H1 (cell line): Measurements from ENCODE around the gene PDE2A. TPM values are rescaled to one million over a fixed set of nuclear protein-coding genes. Genes with fewer than 3 reads are reported as not detected.

ENCODE experiments used
- CEBPB ChIP-seq: IDR thresholded peaks from 2 replicates; pipeline ENCODE4 v1.6.1; 2012; ENCODE audit warnings: low read depth, low read length
- CHD1 ChIP-seq: IDR thresholded peaks from 2 replicates; pipeline ENCODE4 v1.6.1; 2012; ENCODE audit warnings: low read depth, low read length, improper control_type of control experiment
- EZH2 ChIP-seq: fragments of 200-600 bp; sonication (generic); IDR thresholded peaks from 2 replicates; pipeline ENCODE4 v1.7.1; 2012; ENCODE audit warnings: low read depth, mild to moderate bottlenecking, moderate library complexity, low read length, inconsistent platforms; ENCODE audit not compliant: severe bottlenecking
- RAD21 ChIP-seq, 2 experiments: IDR thresholded peaks in 1 of 2; conservative IDR thresholded peaks in 1 of 2; 2 replicates each; pipeline ENCODE4 v1.6.1; 2011; ENCODE audit warnings: low read depth in 2 of 2, low read length in 2 of 2, improper control_type of control experiment in 1 of 2, inconsistent platforms in 1 of 2, mild to moderate bottlenecking in 1 of 2, moderate library complexity in 1 of 2
- polyA plus RNA-seq, 7 experiments: library from polyadenylated mRNA; depleted of rRNA in 3 of 7; stranded (reverse) in 5 of 7; unstranded in 2 of 7; fragments of >200 nt in 5 of 7; fragments of 200-250 nt in 2 of 7; gene quantifications; 1 replicate in 5 of 7; 2 replicates in 1 of 7; 4 replicates in 1 of 7; pipeline versions ENCODE4 v1.2.1 to v1.2.3, GENCODE V29; 2011 to 2013; ENCODE audit warnings: missing spikeins in 2 of 7, mixed read lengths in 2 of 7
- total RNA-seq: library from RNA; stranded (reverse); fragmentation: NEBNext Ultra II Directional; extraction: Animal tissue kit (Norgen Biotek cat#: 25700); gene quantifications from 2 replicates; pipeline ENCODE4 v1.2.1, GENCODE V29; 2021

PDE2A gene
- total and polyA plus RNA-seq, 2 of the 8 experiments (the other 6 are each of a cell fraction or from before 2014, with no cell fraction given) = 3.4 to 7.1 TPM

- TF ChIP-seq EZH2 (no peak), RAD21 (IDR thresholded peaks at IDR 0.05 in 1 of 2, conservative IDR thresholded peaks at IDR 0.05 in 1 of 2; ENCODE audit: low read depth in 2 of 2, low read length in 2 of 2) (no peak), CHD1 (no peak), CEBPB (no peak)
- TF ChIP-seq, all 59 proteins: peak for 0
These were observed 12.7 kb downstream of the PDE2A start (continued) for GRCh38 chr11:72661486-72661885.
